PC-9 (cell line): ENCODE results near the gene GRK4.

Experiments
- CTCF ChIP-seq: fragments of 200-600 bp; sonication (generic); conservative IDR thresholded peaks from 2 replicates; pipeline ENCODE4 v1.6.1; 2017; ENCODE audit warnings: mixed run types, antibody characterized with exemption, mild to moderate bottlenecking, moderate library complexity
- EZH2 ChIP-seq: fragments of 200-600 bp; sonication (generic); IDR thresholded peaks from 2 replicates; pipeline ENCODE4 v1.8.0; 2017; ENCODE audit warnings: antibody characterized with exemption, low read depth

- TF ChIP-seq CTCF (no peak), EZH2 (no peak)
These were observed 122.7 kb downstream of the GRK4 start for GRCh38 chr4:3085948-3086670.
